Upper lobe of right lung (tissue), 1 donor: ENCODE results near the gene RNF4. TPM values are rescaled to one million over a fixed set of nuclear protein-coding genes. Genes with fewer than 3 reads are reported as not detected.
A peak's percentile ranks its signal among the peaks of the same experiment; 100 is the strongest.

Source experiments
- ATAC-seq: fragments of 200-7000 bp; cut with Tn5 transposase; one replicate; pipeline ENCODE4 v1.9.1; 2020; ENCODE audit warnings: mild to moderate bottlenecking, moderate library complexity
- DNase-seq: peaks from one replicate; pipeline ENCODE4 v3.0.0-alpha.2; 2020
- H3K27ac ChIP-seq: fragments of 200-600 bp; one replicate; pipeline ENCODE4 v1.8.0; 2022
- H3K27me3 ChIP-seq: fragments of 200-600 bp; one replicate; pipeline ENCODE4 v1.8.0; 2022; ENCODE audit warnings: mild to moderate bottlenecking
- H3K36me3 ChIP-seq: fragments of 200-600 bp; one replicate; pipeline ENCODE4 v1.8.0; 2022
- H3K4me1 ChIP-seq: fragments of 200-600 bp; one replicate; pipeline ENCODE4 v1.8.0; 2022
- H3K4me3 ChIP-seq: fragments of 200-600 bp; one replicate; pipeline ENCODE4 v1.8.0; 2022; ENCODE audit warnings: mild to moderate bottlenecking
- H3K9me3 ChIP-seq: fragments of 200-600 bp; one replicate; pipeline ENCODE4 v1.8.0; 2022
- CTCF ChIP-seq: fragments of 200-600 bp; IDR thresholded peaks from one replicate; pipeline ENCODE4 v1.8.0; 2022; ENCODE audit warnings: antibody characterized with exemption
- intact Hi-C: fragments of 100-400 bp; cut with DNase I; formaldehyde crosslinking; loops from one replicate; pipeline ENCODE4 v1.11.0; 2022
- total RNA-seq: library from RNA; stranded (reverse); fragmentation: NEBNext Ultra II Directional; extraction: Animal tissue kit (Norgen Biotek cat#: 25700); gene quantifications from one replicate; pipeline ENCODE4 v1.2.1, GENCODE V29; 2021
- donor health status: DM: no; HTN: yes; CAD: no; lungs with severe emphysema.

The RNF4 gene
- total RNA-seq, 1 donor from 2014 or later, result 41.0 TPM

- no peak for TF ChIP-seq CTCF
- Histone ChIP-seq H3K9me3 (no peaks in the 10 kb centered on the region), H3K4me1 (peaks cover 78% of the 10 kb centered on the region), H3K4me3 (no peak overlapping the region), H3K27ac (no peak overlapping the region), H3K27me3 (no peaks in the 10 kb centered on the region), H3K36me3 (peaks cover 1% of the 10 kb centered on the region)
- ATAC-seq (no peak), DNase-seq (no peak)
- intact Hi-C loops, result no loop called here
Observed at GRCh38 chr4:2484185-2484584, 15.3 kb downstream of the RNF4 start.

- peak overlapping the region; percentile 5 for H3K4me3 ChIP-seq
- ATAC-seq (peak; percentile 96), DNase-seq (peak; percentile 87)
- H3K36me3 ChIP-seq, result peaks cover 7% of the 10 kb centered on the region
- no peak for TF ChIP-seq CTCF
- H3K27ac ChIP-seq, result peak overlapping the region; percentile 37
- intact Hi-C loops, result no loop called here
- peaks cover 83% of the 10 kb centered on the region for H3K4me1 ChIP-seq
- H3K27me3 ChIP-seq, result no peaks in the 10 kb centered on the region
- no peaks in the 10 kb centered on the region for H3K9me3 ChIP-seq
Observed at GRCh38 chr4:2484993-2485392, 16.1 kb downstream of the RNF4 start.

- intact Hi-C loops, result no loop called here
- peaks cover 80% of the 10 kb centered on the region for H3K4me1 ChIP-seq
- H3K27ac ChIP-seq, result peak overlapping the region; percentile 37
- DNase-seq (no peak), ATAC-seq (peak; percentile 13)
- H3K36me3 ChIP-seq, result peaks cover 16% of the 10 kb centered on the region
- H3K4me3 ChIP-seq, result no peak overlapping the region
- H3K27me3 ChIP-seq, result no peaks in the 10 kb centered on the region
- TF ChIP-seq CTCF, result no peak
- no peaks in the 10 kb centered on the region for H3K9me3 ChIP-seq
Observed at GRCh38 chr4:2485956-2486355, 17.1 kb downstream of the RNF4 start.

- TF ChIP-seq CTCF, result no peak
- ATAC-seq, result no peak
- Histone ChIP-seq H3K27ac (no peak overlapping the region), H3K4me1 (peaks cover 72% of the 10 kb centered on the region), H3K27me3 (no peaks in the 10 kb centered on the region), H3K9me3 (no peaks in the 10 kb centered on the region), H3K4me3 (no peak overlapping the region), H3K36me3 (peaks cover 24% of the 10 kb centered on the region)
- intact Hi-C loops, result no loop called here
- no peak for DNase-seq
Observed at GRCh38 chr4:2486981-2487380, 18.1 kb downstream of the RNF4 start.

GRCh38 chr4:2487632-2488031 is 18.7 kb downstream of the RNF4 start:
- ATAC-seq (no peak), DNase-seq (no peak)
- Histone ChIP-seq H3K27me3 (no peaks in the 10 kb centered on the region), H3K36me3 (peaks cover 30% of the 10 kb centered on the region), H3K27ac (no peak overlapping the region), H3K4me3 (no peak overlapping the region), H3K4me1 (peaks cover 66% of the 10 kb centered on the region), H3K9me3 (no peaks in the 10 kb centered on the region)
- TF ChIP-seq CTCF, result no peak
- intact Hi-C loops, result no loop called here
